HG03103 (cell line): ENCODE measurements around the gene IRF2BP2.
A peak's percentile ranks its signal among the peaks of the same experiment; 100 is the strongest.
"Not testable (repeated sequence)": the region's sequence is repeated elsewhere in the genome, so short reads cannot be mapped to it uniquely, and the experiment has no call there.

Experiments used
- ATAC-seq: cut with Tn5 transposase; IDR thresholded peaks from one replicate; pipeline ENCODE4 v1.9.1; 2021; ENCODE audit warnings: low read depth; ENCODE audit not compliant: unreplicated experiment

IRF2BP2 gene

DNA sequence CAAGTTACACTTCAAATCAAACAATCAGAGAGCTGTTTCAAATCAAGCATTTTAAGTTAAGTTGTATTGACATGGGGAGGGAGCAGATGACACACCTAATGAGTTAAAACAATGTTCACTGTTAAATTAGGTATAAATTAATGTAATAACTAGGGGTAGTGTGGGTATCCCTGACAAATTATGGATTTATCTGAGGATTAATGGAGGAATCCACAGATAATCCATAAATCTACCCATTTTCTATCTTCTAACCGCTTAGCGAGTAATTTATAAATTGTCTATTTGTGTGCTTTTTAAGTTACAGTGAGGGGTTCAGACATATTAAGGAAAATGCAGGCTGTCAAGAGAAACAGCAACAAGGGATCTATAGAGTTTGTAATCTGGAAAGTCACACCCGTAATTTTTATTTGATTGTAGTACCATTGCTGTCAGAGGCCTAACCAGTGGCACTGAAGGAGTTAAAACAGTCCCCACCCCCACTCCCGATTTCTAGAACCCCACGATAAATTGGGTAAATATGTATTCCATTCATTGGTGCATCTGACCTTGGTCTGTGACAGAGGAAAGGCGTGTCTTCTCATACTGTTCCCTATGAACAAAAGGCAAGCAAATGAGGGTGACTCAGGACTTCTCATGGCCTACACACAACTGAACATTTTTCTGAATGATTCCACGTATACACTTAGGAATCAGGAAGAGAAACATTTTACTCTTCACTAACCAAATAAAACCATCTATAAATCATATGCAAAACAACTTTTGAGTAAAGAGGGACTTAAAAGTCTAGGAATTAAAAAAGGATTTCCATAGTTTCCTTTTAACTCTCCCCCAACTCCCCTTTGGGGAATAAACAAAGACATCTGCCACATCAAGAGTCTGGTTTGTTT is 7.4 kb downstream of the IRF2BP2 start:
- no peak for ATAC-seq

DNA sequence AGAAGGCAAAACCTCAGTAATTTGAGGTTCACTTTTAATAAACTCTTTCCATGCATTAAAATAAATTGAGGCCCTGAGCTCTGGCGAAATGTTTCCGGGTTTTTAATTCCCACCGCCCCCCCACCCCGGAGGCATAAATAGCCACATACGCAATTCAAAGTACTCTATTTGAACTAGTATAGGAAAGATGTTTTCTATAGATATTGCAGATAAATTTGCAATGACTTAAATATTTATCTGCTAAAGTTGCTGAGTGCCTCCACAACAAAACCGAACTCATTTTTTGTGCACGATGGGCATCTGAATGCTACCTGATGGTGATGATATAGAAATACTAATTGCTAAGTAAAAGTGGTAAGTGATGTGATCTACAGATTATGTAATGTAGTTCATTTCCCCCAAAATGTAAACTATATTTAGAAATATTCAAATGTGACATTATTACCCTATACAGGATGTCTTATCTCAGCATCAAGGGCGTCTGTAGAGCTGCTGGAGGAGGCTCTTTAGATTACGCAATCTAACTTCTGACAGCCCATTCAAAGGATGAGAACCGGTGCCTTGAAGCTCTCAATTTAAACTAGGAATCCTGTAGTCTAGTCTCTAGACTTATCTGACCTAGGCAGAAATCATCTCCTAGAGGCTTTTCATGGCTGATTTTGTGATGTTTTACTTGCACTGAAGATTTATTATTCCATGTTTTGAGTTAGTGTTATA is 8.5 kb downstream of the IRF2BP2 start:
- no peak for ATAC-seq

DNA sequence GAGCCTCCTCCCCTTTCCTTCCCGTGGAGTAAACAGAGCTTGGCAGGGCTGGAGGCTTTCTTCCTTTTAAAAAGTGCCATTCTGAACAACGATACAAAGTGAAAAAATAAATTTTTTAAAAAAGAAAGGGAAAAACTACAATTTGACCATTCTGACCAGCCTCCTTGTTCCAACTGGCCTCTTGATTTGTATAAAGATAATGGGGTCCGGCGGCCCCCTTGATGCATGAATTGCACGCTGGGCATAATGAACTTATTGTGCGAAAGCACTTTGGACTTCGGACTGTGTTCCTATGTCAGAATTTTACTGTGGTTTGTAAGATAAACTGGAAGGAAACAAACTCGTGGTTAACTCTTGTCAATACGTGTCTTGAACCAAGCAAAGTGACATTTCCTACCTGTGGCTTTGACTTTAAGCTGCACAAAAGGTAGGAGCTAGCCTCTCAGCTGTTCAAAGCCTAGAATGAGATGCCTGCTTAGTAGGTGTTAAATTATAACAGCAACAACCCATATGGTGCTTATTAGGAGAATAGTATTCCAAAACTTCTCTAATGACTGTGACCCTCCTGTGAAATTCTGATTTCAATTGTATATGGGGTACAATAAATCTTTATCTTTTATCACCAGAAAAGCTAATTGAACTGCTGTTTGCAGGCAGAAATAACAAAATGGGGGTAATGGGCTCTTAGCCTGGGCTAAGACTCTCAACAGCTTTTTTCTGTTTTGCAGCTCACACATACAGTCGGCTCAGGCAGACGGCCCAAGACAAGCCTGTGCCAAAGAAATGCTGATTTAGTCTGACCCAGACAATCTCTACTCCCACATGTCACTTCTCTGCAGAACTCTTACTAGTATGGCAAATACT is 9.3 kb downstream of the IRF2BP2 start:
- ATAC-seq = no peak

- peak; percentile 53 for ATAC-seq
These were observed 10.2 kb downstream of the IRF2BP2 start for GRCh38 chr1:234599617-234600417.

DNA sequence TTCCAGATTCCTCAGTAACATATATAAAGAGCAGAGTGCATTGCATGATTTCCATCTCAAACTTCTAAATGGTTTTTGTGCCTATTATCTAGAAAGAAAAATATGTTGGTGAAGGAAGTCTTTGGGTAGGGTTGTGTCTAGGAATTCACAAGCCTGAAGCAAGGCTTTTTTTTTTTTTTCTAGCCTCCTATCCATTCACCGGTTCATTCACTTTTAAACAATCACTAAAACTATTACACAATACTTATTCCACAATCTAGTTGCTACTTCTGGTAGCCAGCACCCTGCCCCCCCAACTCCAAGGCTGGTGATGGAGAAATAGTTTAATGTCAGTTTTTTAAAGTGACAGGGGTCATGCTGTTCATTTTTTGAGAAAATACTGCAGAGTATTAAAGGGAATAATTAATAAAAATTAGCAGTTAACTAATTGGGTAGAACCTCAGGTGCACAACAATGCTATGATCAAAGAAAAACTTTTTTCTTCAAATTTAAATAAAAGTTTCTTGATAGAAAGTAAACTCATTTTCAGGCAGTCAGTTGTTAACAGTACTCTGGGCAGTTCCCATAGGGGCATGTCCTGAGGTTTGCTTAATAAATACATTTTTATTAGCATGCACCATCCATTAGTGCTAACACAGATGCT is 10.9 kb downstream of the IRF2BP2 start:
- no peak for ATAC-seq

- ATAC-seq = no peak
These were observed 12.1 kb downstream of the IRF2BP2 start for GRCh38 chr1:234597894-234598293.

DNA sequence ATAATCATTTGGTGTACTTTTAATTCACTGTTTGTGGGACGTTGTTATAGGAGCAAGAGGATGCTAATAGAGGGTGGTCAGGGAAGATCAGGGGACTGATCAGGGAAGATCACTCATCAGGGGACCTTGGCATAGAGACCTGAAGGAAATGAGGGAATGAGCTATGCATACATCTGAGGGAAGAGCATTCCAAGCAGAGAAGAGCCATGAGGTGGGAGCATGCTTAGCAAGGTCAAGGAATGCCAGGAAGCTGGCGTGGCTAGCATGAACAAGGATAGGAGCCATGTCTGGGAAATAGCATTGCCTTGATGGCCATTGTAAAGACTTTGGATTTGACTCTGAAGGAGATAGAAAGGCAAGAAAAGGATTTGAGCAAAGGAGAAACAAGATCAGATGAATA is 14.1 kb downstream of the IRF2BP2 start:
- ATAC-seq = no peak

DNA sequence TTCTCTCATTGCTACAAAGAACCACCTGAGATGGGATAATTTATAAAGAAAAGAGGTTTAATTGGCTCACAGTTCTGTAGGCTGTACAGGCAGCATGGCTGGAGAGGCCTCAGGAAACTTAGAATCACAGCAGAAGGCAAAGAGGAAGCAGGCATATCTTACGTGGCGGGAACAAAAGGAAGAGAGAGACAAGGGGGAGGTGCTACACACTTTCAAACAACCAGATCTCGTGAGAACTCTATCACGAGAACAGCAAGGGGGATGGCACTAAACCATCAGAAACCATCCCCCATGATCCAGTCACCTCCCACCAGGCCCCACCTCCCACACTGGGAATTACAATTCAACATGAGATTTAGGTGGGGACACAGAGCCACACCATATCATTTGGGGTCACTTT is 15.4 kb downstream of the IRF2BP2 start:
- ATAC-seq = not testable (repeated sequence)

- no peak for ATAC-seq
These were observed 16.0 kb downstream of the IRF2BP2 start for GRCh38 chr1:234593771-234594504.

DNA sequence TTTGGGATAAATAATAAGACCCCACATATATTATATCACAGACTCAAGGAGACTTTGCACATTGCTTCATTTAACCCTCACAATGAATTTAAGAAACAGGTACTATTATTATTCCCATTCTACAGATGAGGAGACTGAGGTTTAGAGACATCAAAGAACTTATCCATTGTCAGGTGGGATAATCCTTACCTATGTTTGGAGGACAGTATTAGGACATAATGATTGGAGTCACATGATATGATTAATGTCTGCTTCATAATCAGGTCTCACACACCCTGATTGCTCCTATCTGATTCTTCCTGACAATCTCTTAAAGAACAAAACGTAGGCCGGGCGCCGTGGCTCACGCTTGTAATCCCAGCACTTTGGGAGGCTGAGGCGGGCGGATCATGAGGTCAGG is 16.9 kb downstream of the IRF2BP2 start:
- ATAC-seq = no peak

DNA sequence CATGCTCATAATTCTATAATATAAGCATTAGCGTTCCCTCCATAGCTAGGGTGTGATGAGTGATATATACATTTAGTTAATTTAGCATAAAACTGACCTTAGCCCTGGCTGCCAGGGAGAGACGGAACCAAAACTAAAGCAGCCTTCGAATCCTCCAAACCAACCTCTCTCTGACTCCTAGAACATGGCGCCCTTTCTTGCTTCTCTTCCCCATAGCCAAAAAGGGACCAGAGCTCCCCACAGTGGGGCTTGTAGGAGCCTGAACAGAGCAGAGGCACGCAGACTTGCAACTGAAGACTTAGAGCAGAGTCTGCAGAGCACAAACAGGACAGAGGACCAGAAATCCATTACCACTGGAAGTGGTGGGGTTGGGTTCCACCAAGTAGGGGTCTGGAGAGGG is 17.7 kb downstream of the IRF2BP2 start:
- no peak for ATAC-seq

DNA sequence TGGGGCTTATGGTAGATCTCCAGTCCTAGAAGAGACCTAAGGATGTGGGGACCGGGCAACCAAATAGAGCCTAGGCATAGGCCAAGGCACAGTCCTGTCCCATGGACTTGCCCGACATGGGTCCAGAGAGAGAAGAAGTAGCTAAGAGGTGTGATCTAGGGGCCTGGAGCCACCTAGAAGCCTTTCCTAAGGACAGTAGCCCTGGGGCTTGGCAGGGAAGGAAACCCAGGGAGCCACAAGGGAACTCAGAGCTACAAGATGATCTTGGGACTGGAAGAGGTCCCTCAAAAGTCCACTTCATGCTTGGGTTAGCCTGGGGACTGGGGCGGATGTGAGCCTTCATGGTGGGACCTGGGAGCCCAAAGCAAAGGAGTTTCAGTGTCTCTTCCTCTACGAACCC is 18.8 kb downstream of the IRF2BP2 start:
- ATAC-seq = no peak

- no peak for ATAC-seq
These were observed 19.9 kb downstream of the IRF2BP2 start for GRCh38 chr1:234589854-234590620.

DNA sequence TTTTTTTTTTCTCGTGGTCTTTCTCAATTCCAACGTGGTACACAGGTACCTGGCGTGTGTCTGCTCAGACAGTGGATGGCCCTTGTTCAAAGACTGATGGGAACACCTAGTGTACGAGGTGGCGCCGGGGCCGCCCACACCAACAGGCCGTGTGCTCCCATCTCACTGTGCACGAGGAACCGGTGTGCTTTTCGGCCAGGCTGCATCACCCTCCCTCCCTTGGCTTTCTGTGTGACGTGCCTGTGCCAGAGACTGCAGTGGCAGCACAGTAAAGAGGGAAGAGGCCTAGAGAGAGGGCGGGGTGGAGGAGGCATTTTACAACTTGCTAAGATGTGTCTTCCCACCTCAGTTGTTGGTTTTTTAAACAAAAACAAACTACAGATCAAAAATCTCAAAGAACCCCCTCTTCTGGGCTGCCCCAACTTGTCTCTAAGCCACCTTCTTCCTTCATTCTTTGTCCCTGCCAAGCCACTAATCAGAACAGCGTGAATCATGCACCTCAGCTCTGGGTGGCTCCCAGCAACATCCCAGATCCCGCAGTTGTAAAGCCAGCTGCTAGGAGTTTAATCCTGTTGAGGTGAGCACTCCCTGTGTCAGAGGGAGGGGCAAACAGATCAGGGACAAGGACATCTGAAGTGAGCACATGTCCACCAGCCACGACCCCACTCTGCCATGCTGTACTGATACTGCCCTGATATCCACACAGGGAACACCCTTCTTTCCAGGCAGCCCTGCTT is 20.7 kb downstream of the IRF2BP2 start:
- ATAC-seq = no peak

DNA sequence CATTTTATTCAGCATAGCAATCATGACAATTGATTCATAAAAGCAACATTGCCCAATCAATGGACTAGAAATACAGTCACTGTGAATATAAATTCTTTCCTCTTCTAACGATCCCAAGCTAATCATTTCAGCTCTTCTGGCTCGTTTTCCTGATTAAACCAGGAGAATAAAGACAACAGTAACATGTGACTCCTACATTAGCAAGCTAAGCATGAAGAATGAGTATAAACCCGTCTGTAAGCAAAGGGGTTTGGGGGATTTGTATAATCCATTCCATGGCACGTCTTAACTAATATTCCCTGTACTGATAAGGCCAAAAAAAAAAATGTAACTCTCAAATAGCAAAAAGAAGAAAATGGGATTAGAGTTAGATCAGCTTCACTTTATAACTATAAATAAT is 21.6 kb downstream of the IRF2BP2 start:
- ATAC-seq = no peak

DNA sequence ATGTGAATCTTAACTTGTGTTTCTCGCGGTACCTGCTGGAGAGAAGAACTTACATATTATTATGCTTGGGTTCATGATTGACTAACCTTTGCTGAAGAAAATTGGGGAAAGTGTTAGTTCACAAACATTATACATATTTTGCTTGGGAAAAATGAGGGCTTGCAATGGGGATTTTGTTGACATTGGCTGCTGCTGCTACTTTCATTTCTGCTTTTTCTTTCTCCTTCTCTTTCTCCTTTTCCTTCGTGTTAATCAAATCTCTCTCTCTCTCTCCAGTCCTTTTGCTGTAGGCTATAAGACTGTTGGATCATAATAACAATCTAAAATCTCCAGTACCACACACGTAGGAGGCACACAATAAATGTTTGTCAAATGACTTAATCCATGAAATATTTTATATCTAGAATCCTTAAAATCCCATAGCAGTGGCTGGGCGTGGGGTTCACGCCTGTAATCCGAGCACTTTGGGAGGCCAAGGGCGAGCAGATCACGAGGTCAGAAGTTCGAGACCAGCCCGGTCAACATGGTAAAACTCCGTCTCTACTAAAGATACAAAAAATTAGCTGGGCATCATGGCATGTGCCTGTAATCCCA is 23.0 kb downstream of the IRF2BP2 start:
- ATAC-seq = no peak

DNA sequence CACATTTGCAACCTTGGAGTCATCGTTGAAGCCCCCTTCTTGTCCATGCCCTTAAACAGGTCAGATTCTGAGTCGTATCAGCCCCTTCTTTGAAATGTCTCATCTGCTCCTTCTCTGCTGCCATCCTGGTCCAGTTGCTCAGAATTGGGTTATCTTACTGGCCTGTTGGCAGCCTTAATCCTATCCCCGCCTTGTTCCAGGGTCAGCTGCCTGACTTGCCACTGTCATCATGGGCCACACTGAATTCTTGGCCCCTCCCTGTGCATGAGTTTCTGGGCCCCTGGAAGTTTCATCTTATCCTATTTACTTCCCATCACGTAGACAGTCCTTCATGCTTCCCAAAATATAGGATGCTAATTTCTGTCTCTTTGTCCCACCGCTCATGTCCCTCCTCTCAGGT is 23.7 kb downstream of the IRF2BP2 start:
- no peak for ATAC-seq
